ENCODE measurements around the gene HDAC7. TPM values are rescaled to one million over a fixed set of nuclear protein-coding genes. Genes with fewer than 3 reads are reported as not detected.

HDAC7 gene
- total RNA-seq, 1 donor from 2014 or later: 92.2 TPM

- H3K4me1 ChIP-seq (ENCODE audit: insufficient read depth, low read length): peaks cover 12% of the 10 kb centered on the region
- H3K4me3 ChIP-seq (ENCODE audit: insufficient read depth, low read depth, low read length): no peak overlapping the region
- H3K9me3 Mint-ChIP-seq (ENCODE audit: unreplicated experiment): no peaks in the 10 kb centered on the region
- H3K36me3 ChIP-seq (ENCODE audit: insufficient read depth, low read length): no peaks in the 10 kb centered on the region
- FAIRE-seq: no peak
- H3K9me3 ChIP-seq (ENCODE audit: insufficient read depth, low read depth, low read length): no peaks in the 10 kb centered on the region
- H3K4me2 ChIP-seq (ENCODE audit: low read length): no peak overlapping the region
- peaks cover 7% of the 10 kb centered on the region for H3K4me1 Mint-ChIP-seq (ENCODE audit: low read depth, unreplicated experiment)
- no peak for TF ChIP-seq EZH2 (IDR thresholded peaks at IDR 0.05; ENCODE audit: insufficient read depth, low read length)
- TF ChIP-seq CTCF (IDR thresholded peaks at IDR 0.05; ENCODE audit: insufficient read depth, low read depth, low read length): no peak
- H4K20me1 ChIP-seq (ENCODE audit: insufficient read depth, low read length): no peaks in the 10 kb centered on the region
- no peak overlapping the region for H3K27ac ChIP-seq (ENCODE audit: low read depth, low read length)
- no peak for DNase-seq (ENCODE audit: low read depth)
- H3K79me2 ChIP-seq (ENCODE audit: insufficient read depth, low read length): no peaks in the 10 kb centered on the region
- no peak overlapping the region for H3K4me3 Mint-ChIP-seq (ENCODE audit: unreplicated experiment)
- peaks cover 22% of the 10 kb centered on the region for H3K36me3 Mint-ChIP-seq (ENCODE audit: low read depth, unreplicated experiment)
- H3K27me3 Mint-ChIP-seq (ENCODE audit: low read depth, unreplicated experiment): peaks cover 39% of the 10 kb centered on the region
- H3K27ac Mint-ChIP-seq (ENCODE audit: unreplicated experiment): no peak overlapping the region
- H3K27me3 ChIP-seq (ENCODE audit: insufficient read depth, low read length): no peaks in the 10 kb centered on the region
- H3K9ac ChIP-seq (ENCODE audit: low read length): no peak overlapping the region
- H2AFZ ChIP-seq (ENCODE audit: low read depth, low read length): no peak overlapping the region
These were observed 44.3 kb upstream of the HDAC7 start for GRCh38 chr12:47863985-47864384.

DNA sequence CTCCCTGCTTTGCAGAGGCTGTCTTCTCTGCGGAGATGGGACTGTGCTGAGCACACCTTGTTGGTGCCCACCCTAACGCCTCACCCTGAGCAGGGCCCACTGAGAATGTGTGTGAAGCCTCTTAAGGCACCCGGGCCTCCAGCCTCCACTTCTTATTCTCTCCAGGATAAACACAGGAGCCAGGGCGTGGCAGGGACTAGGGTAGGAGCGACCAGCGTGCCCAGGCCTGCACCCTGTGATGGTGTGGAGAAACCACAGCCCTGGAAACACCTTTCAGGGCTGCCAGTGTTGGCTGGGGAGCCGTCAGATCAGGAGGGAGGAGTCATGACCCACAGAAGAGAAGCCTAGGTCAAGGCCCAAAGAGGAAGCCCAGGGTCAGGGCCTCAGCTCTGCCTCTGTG is 43.8 kb upstream of the HDAC7 start:
- Mint-ChIP-seq H3K27ac (ENCODE audit: unreplicated experiment) (no peak overlapping the region), H3K36me3 (ENCODE audit: low read depth, unreplicated experiment) (peaks cover 25% of the 10 kb centered on the region), H3K27me3 (ENCODE audit: low read depth, unreplicated experiment) (peaks cover 41% of the 10 kb centered on the region), H3K9me3 (ENCODE audit: unreplicated experiment) (no peaks in the 10 kb centered on the region), H3K4me3 (ENCODE audit: unreplicated experiment) (no peak overlapping the region), H3K4me1 (ENCODE audit: low read depth, unreplicated experiment) (peaks cover 7% of the 10 kb centered on the region)
- H3K36me3 ChIP-seq (ENCODE audit: insufficient read depth, low read length): no peaks in the 10 kb centered on the region
- no peak for FAIRE-seq
- H3K79me2 ChIP-seq (ENCODE audit: insufficient read depth, low read length): no peaks in the 10 kb centered on the region
- H3K4me1 ChIP-seq (ENCODE audit: insufficient read depth, low read length): peaks cover 12% of the 10 kb centered on the region
- DNase-seq (ENCODE audit: low read depth): no peak
- H3K4me3 ChIP-seq (ENCODE audit: insufficient read depth, low read depth, low read length): no peak overlapping the region
- H3K27ac ChIP-seq (ENCODE audit: low read depth, low read length): no peak overlapping the region
- no peak overlapping the region for H2AFZ ChIP-seq (ENCODE audit: low read depth, low read length)
- TF ChIP-seq EZH2 (IDR thresholded peaks at IDR 0.05; ENCODE audit: insufficient read depth, low read length) (no peak), CTCF (IDR thresholded peaks at IDR 0.05; ENCODE audit: insufficient read depth, low read depth, low read length) (no peak)
- no peaks in the 10 kb centered on the region for H3K27me3 ChIP-seq (ENCODE audit: insufficient read depth, low read length)
- no peak overlapping the region for H3K4me2 ChIP-seq (ENCODE audit: low read length)
- no peak overlapping the region for H3K9ac ChIP-seq (ENCODE audit: low read length)
- no peaks in the 10 kb centered on the region for H3K9me3 ChIP-seq (ENCODE audit: insufficient read depth, low read depth, low read length)
- no peaks in the 10 kb centered on the region for H4K20me1 ChIP-seq (ENCODE audit: insufficient read depth, low read length)

- Histone ChIP-seq H3K4me1 (ENCODE audit: insufficient read depth, low read length) (peaks cover 7% of the 10 kb centered on the region), H2AFZ (ENCODE audit: low read depth, low read length) (no peak overlapping the region), H3K4me2 (ENCODE audit: low read length) (no peak overlapping the region), H3K9me3 (ENCODE audit: insufficient read depth, low read depth, low read length) (no peaks in the 10 kb centered on the region), H3K9ac (ENCODE audit: low read length) (no peak overlapping the region), H3K36me3 (ENCODE audit: insufficient read depth, low read length) (no peaks in the 10 kb centered on the region), H3K27me3 (ENCODE audit: insufficient read depth, low read length) (no peaks in the 10 kb centered on the region), H3K4me3 (ENCODE audit: insufficient read depth, low read depth, low read length) (no peak overlapping the region), H3K27ac (ENCODE audit: low read depth, low read length) (no peak overlapping the region), H3K79me2 (ENCODE audit: insufficient read depth, low read length) (no peaks in the 10 kb centered on the region), H4K20me1 (ENCODE audit: insufficient read depth, low read length) (no peaks in the 10 kb centered on the region)
- Mint-ChIP-seq H3K36me3 (ENCODE audit: low read depth, unreplicated experiment) (peaks cover 30% of the 10 kb centered on the region), H3K27me3 (ENCODE audit: low read depth, unreplicated experiment) (peaks cover 45% of the 10 kb centered on the region), H3K4me1 (ENCODE audit: low read depth, unreplicated experiment) (peaks cover 7% of the 10 kb centered on the region), H3K27ac (ENCODE audit: unreplicated experiment) (no peak overlapping the region), H3K4me3 (ENCODE audit: unreplicated experiment) (no peak overlapping the region), H3K9me3 (ENCODE audit: unreplicated experiment) (no peaks in the 10 kb centered on the region)
- TF ChIP-seq EZH2 (IDR thresholded peaks at IDR 0.05; ENCODE audit: insufficient read depth, low read length) (no peak), CTCF (IDR thresholded peaks at IDR 0.05; ENCODE audit: insufficient read depth, low read depth, low read length) (no peak)
- FAIRE-seq (no peak), DNase-seq (ENCODE audit: low read depth) (no peak)
These were observed 43.2 kb upstream of the HDAC7 start for GRCh38 chr12:47862881-47863280.

Measured in astrocyte (in vitro differentiated cells and primary cell).